A549 (cell line): Measurements from ENCODE around the gene SKI. TPM values are rescaled to one million over a fixed set of nuclear protein-coding genes. Genes with fewer than 3 reads are reported as not detected.

Source experiments
- ATAC-seq, 2 experiments: fragments of 200-7000 bp in 1 of 2; fragments of >200 bp in 1 of 2; cut with Nextera tagmentation in 1 of 2; cut with Tn5 transposase in 1 of 2; 3 replicates each; pipeline versions ENCODE4 v1.8.0 to v1.9.1; 2018 to 2020; ENCODE audit warnings: mild to moderate bottlenecking in 1 of 2, moderate library complexity in 1 of 2
- CTCF ChIA-PET: fragments of 300-600 bp; sonication (Branson Sonifier 250); formaldehyde crosslinking; extraction: SDS; loops from one replicate; lab custom pipeline; 2021; ENCODE audit warnings: antibody characterized with exemption, inconsistent platforms; lab: Yijun Ruan, JAX
- POLR2A ChIA-PET: fragments of 350-600 bp; formaldehyde crosslinking; extraction: SDS; loops from one replicate; lab custom pipeline; 2021; ENCODE audit warnings: antibody characterized with exemption, inconsistent platforms; lab: Yijun Ruan, JAX
- DNase-seq, 2 experiments: peaks; one replicate each; pipeline versions ENCODE4 v3.0.0 to v3.0.0-alpha.2; 2011 to 2016; ENCODE audit warnings: low read depth in 1 of 2, low spot score in 1 of 2
- FAIRE-seq: peaks from 2 replicates; lab custom pipeline; 2011; peaks lifted over from hg19 to GRCh38; lab: Jason Lieb, UNC
- H3K27ac ChIP-seq, 2 experiments: fragments of >200 bp; sonication (Bioruptor Twin); formaldehyde crosslinking; 3 replicates each; pipeline ENCODE4 v1.5.1; 2016 to 2017
- H3K4me1 ChIP-seq: fragments of >200 bp; sonication (Bioruptor Twin); formaldehyde crosslinking; 3 replicates; pipeline ENCODE4 v1.6.1; 2016
- H3K4me2 ChIP-seq: fragments of >200 bp; sonication (Bioruptor Twin); formaldehyde crosslinking; 3 replicates; pipeline ENCODE4 v1.6.1; 2016
- H3K4me3 ChIP-seq: fragments of >200 bp; sonication (Bioruptor Twin); formaldehyde crosslinking; 3 replicates; pipeline ENCODE4 v1.5.1; 2016
- H3K9me3 ChIP-seq: fragments of >200 bp; sonication (Bioruptor Twin); formaldehyde crosslinking; 3 replicates; pipeline ENCODE4 v1.6.1; 2016
- BCL3 ChIP-seq: fragments of >200 bp; sonication (Bioruptor Twin); formaldehyde crosslinking; IDR thresholded peaks from 3 replicates; pipeline ENCODE4 v1.6.1; 2016
- CBX2 ChIP-seq: fragments of 200-600 bp; sonication (generic); IDR thresholded peaks from 2 replicates; pipeline ENCODE4 v1.6.1; 2016; ENCODE audit warnings: low read depth, mild to moderate bottlenecking, borderline replicate concordance
- CHD2 ChIP-seq: fragments of 150-350 bp; IDR thresholded peaks from 2 replicates; pipeline ENCODE4 v1.6.1; 2014; ENCODE audit warnings: low read length; ENCODE audit not compliant: partially characterized antibody
- CHD4 ChIP-seq: fragments of 200-600 bp; sonication (generic); IDR thresholded peaks from 2 replicates; pipeline ENCODE4 v1.6.1; 2016; ENCODE audit warnings: antibody characterized with exemption, mild to moderate bottlenecking, borderline replicate concordance
- EHMT2 ChIP-seq: fragments of 200-600 bp; sonication (generic); IDR thresholded peaks from 2 replicates; pipeline ENCODE4 v1.6.1; 2016; ENCODE audit warnings: antibody characterized with exemption, low read depth, mild to moderate bottlenecking, moderate library complexity
- FOXS1 ChIP-seq: fragments of 250-450 bp; sonication (Bioruptor Pico); IDR thresholded peaks from 2 replicates; pipeline ENCODE4 v1.5.0; 2020; ENCODE audit warnings: mild to moderate bottlenecking, moderate library complexity
- HOXB13 ChIP-seq: fragments of 250-450 bp; sonication (Bioruptor Pico); IDR thresholded peaks from 2 replicates; pipeline ENCODE4 v1.5.0; 2020; ENCODE audit warnings: low read depth, mild to moderate bottlenecking, moderate library complexity
- JUNB ChIP-seq: fragments of >200 bp; sonication (Bioruptor Twin); formaldehyde crosslinking; IDR thresholded peaks from 2 replicates; pipeline ENCODE4 v1.6.1; 2016
- KDM5A ChIP-seq: fragments of 200-600 bp; sonication (generic); IDR thresholded peaks from 2 replicates; pipeline ENCODE4 v1.6.1; 2016; ENCODE audit warnings: antibody characterized with exemption, mild to moderate bottlenecking
- MAFK ChIP-seq: fragments of 450-650 bp; IDR thresholded peaks from 2 replicates; pipeline ENCODE4 v1.6.1; 2014; ENCODE audit not compliant: partially characterized antibody
- MAX ChIP-seq: IDR thresholded peaks from 2 replicates; pipeline ENCODE4 v1.6.1; 2012
- MAZ ChIP-seq: fragments of 150-350 bp; IDR thresholded peaks from 2 replicates; pipeline ENCODE4 v1.6.1; 2014; ENCODE audit warnings: antibody characterized with exemption, low read depth, low read length, borderline replicate concordance
- PBX3 ChIP-seq: IDR thresholded peaks from 2 replicates; pipeline ENCODE4 v1.6.1; 2012
- PHF8 ChIP-seq: fragments of 200-600 bp; sonication (generic); IDR thresholded peaks from 2 replicates; pipeline ENCODE4 v1.6.1; 2016; ENCODE audit warnings: low read depth, mild to moderate bottlenecking, antibody characterized with exemption, moderate library complexity, borderline replicate concordance
- POLR2A ChIP-seq: IDR thresholded peaks from 2 replicates; pipeline ENCODE4 v1.6.1; 2012; ENCODE audit warnings: mild to moderate bottlenecking, low read length
- RAD21 ChIP-seq, 2 experiments: fragments of >200 bp in 1 of 2; sonication (Bioruptor Twin) in 1 of 2; formaldehyde crosslinking in 1 of 2; IDR thresholded peaks in 1 of 2; conservative IDR thresholded peaks in 1 of 2; 2 replicates in 1 of 2; 3 replicates in 1 of 2; pipeline ENCODE4 v1.6.1; 2012 to 2018; ENCODE audit warnings: inconsistent platforms in 1 of 2
- SMC3 ChIP-seq: fragments of >200 bp; sonication (Bioruptor Twin); formaldehyde crosslinking; IDR thresholded peaks from 3 replicates; pipeline ENCODE4 v1.6.1; 2018; ENCODE audit warnings: inconsistent platforms
- TFCP2L1 ChIP-seq: fragments of 250-450 bp; sonication (Bioruptor Pico); IDR thresholded peaks from 2 replicates; pipeline ENCODE4 v1.5.0; 2021; ENCODE audit warnings: mild to moderate bottlenecking
- TP53 ChIP-seq: fragments of 250-450 bp; sonication (Bioruptor Pico); IDR thresholded peaks from 2 replicates; pipeline ENCODE4 v1.5.0; 2021; ENCODE audit warnings: mild to moderate bottlenecking, moderate library complexity
- USF2 ChIP-seq: fragments of 450-650 bp; IDR thresholded peaks from 2 replicates; pipeline ENCODE4 v1.6.1; 2014; ENCODE audit warnings: antibody characterized with exemption
- ZC3H11A ChIP-seq: fragments of 450-650 bp; IDR thresholded peaks from 2 replicates; pipeline ENCODE4 v1.6.1; 2014; ENCODE audit warnings: antibody characterized with exemption, mild to moderate bottlenecking
- ZFP36 ChIP-seq: fragments of 450-650 bp; IDR thresholded peaks from 2 replicates; pipeline ENCODE4 v1.6.1; 2014; ENCODE audit warnings: borderline replicate concordance; ENCODE audit not compliant: partially characterized antibody
- ZSCAN20 ChIP-seq: fragments of 250-450 bp; sonication (Bioruptor Pico); IDR thresholded peaks from 2 replicates; pipeline ENCODE4 v1.8.0; 2022; ENCODE audit warnings: mild to moderate bottlenecking, moderate library complexity
- WGBS: methylation state at CpG from one replicate; pipeline ENCODE4 v1.1.6; 2017; ENCODE audit errors: missing lambda C conversion rate; 5-methylcytosine and 5-hydroxymethylcytosine counted together
- polyA plus RNA-seq, 4 experiments: library from polyadenylated mRNA; depleted of rRNA in 3 of 4; stranded (reverse); fragments of >200 nt; fragmentation: RNase III in 1 of 4; extraction: RNeasy Plus Mini Kit Qiagen cat#74134 plus additional on column Dnase treatment in 1 of 4; gene quantifications; 2 replicates in 3 of 4; 3 replicates in 1 of 4; pipeline ENCODE4 v1.2.3, GENCODE V29; 2011 to 2017
- TF ChIP-seq, protein P1 (sequence below): fragments of 200-600 bp; sonication (generic); IDR thresholded peaks from 2 replicates; pipeline ENCODE4 v1.6.1; 2016; ENCODE audit warnings: antibody characterized with exemption, mild to moderate bottlenecking, moderate library complexity

SKI gene
- polyA plus RNA-seq, 2 of the 4 experiments (the other 2 are of a cell fraction): 2.8 to 12.0 TPM

DNA sequence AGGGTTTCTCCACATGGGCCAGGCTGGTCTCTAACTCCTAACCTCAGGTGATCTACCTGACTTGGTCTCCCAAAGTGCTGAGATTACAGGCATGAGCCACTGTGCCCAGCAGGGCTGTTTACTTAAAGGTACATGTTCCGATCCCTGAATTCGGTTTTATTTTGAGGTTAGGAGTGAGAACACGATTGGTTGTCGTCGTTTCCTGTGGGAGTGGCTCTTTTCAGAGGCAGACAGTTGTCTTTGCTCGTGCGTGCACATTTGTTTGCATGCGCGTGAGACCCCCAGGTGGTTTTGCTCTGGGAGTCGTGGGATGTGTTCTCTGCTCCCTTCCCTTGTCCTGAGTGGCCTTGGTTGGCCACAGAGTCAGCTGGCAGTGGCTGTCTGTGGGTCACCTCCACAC is 60.2 kb downstream of the SKI start (continued):
- TF ChIP-seq, protein P1, sequence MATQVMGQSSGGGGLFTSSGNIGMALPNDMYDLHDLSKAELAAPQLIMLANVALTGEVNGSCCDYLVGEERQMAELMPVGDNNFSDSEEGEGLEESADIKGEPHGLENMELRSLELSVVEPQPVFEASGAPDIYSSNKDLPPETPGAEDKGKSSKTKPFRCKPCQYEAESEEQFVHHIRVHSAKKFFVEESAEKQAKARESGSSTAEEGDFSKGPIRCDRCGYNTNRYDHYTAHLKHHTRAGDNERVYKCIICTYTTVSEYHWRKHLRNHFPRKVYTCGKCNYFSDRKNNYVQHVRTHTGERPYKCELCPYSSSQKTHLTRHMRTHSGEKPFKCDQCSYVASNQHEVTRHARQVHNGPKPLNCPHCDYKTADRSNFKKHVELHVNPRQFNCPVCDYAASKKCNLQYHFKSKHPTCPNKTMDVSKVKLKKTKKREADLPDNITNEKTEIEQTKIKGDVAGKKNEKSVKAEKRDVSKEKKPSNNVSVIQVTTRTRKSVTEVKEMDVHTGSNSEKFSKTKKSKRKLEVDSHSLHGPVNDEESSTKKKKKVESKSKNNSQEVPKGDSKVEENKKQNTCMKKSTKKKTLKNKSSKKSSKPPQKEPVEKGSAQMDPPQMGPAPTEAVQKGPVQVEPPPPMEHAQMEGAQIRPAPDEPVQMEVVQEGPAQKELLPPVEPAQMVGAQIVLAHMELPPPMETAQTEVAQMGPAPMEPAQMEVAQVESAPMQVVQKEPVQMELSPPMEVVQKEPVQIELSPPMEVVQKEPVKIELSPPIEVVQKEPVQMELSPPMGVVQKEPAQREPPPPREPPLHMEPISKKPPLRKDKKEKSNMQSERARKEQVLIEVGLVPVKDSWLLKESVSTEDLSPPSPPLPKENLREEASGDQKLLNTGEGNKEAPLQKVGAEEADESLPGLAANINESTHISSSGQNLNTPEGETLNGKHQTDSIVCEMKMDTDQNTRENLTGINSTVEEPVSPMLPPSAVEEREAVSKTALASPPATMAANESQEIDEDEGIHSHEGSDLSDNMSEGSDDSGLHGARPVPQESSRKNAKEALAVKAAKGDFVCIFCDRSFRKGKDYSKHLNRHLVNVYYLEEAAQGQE: no peak
- no peak for TF ChIP-seq RAD21 (conservative IDR thresholded peaks at IDR 0.05 in 1 of 2, IDR thresholded peaks at IDR 0.05 in 1 of 2)
- TF ChIP-seq SMC3: no peak
- no peak for TF ChIP-seq MAZ
- TF ChIP-seq EHMT2: no peak
- TF ChIP-seq HOXB13 (CRISPR knock-in tag): no peak

GRCh38 chr1:2288816-2289536 is 60.9 kb downstream of the SKI start:
- no peak overlapping the region for H3K27ac ChIP-seq
- H3K9me3 ChIP-seq: no peaks in the 10 kb centered on the region
- ChIA-PET CTCF (interaction anchor here (1.1 to 1.2 kb wide), 2 partner anchors 10 to 18 kb away, joined by 3 read pairs; no protein-coding TSS in a partner anchor), POLR2A (no interaction called here)
- 83% methylated on average over 5 of the region's 20 CpGs for WGBS
- ATAC-seq (no peak), FAIRE-seq (no peak), DNase-seq (no peak)
- H3K4me3 ChIP-seq: no peak overlapping the region
- H3K4me1 ChIP-seq: 0 out of 3 replicates have a peak, but pooled peaks cover 3% of the 10 kb centered on the region
- TF ChIP-seq USF2 (no peak), SMC3 (no peak), CHD4 (no peak), ZFP36 (no peak)
- H3K4me2 ChIP-seq: no peak overlapping the region

DNA sequence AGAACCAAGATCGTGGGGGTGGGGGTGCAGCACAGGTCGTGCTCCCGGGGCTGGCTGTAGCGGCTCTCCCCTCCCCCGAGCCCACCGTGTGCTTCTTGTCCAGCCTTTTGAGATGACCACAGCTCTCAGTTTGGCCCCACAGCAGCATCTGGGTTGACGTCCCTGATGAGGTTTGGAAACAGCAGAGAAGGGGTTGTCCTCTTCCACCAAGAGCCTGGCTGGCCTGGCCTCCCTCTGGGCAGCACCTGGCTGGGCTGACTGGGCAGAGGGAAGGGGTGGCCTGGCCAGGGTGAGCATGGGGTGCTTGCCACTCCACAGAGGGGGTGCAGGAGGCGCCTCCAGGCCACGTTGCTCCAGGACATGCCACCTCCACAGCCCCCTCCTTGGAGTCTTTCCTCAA is 61.5 kb downstream of the SKI start:
- FAIRE-seq: no peak
- Histone ChIP-seq H3K4me3 (no peak overlapping the region), H3K27ac (0 out of 6 replicates have a peak overlapping the region, but pooled peaks of 1 of the 2 experiments have one; percentile 21), H3K4me2 (no peak overlapping the region), H3K4me1 (0 out of 3 replicates have a peak, but pooled peaks cover 3% of the 10 kb centered on the region), H3K9me3 (no peaks in the 10 kb centered on the region)
- POLR2A ChIA-PET: no interaction called here
- no peak for ATAC-seq
- TF ChIP-seq CBX2 (no peak), KDM5A (no peak), JUNB (no peak), PBX3 (no peak), ZSCAN20 (CRISPR knock-in tag) (no peak), TFCP2L1 (CRISPR knock-in tag) (no peak), FOXS1 (CRISPR knock-in tag) (no peak), POLR2A (no peak), PHF8 (no peak), BCL3 (no peak), CHD2 (no peak), MAFK (no peak), USF2 (no peak), RAD21 (conservative IDR thresholded peaks at IDR 0.05 in 1 of 2, IDR thresholded peaks at IDR 0.05 in 1 of 2) (no peak), MAX (no peak), ZC3H11A (no peak), TP53 (CRISPR knock-in tag) (no peak)
- CTCF ChIA-PET: interaction anchor here (1.2 kb wide), 1 partner anchor 9 kb away, joined by 3 read pairs; no protein-coding TSS in a partner anchor
- 73% methylated on average over 8 of the region's 9 CpGs for WGBS
- DNase-seq: no peak
